AG04449 (cell line): ENCODE results near the gene PROP1.

Experiments
- CTCF ChIA-PET: fragments of 350-600 bp; formaldehyde crosslinking; extraction: SDS; loops from one replicate; lab custom pipeline; 2021; ENCODE audit warnings: antibody characterized with exemption; lab: Yijun Ruan, JAX
- POLR2A ChIA-PET: fragments of 400-600, 350-600 bp; formaldehyde crosslinking; extraction: SDS; loops from one replicate; lab custom pipeline; 2020; ENCODE audit warnings: antibody characterized with exemption, inconsistent platforms; lab: Yijun Ruan, JAX
- DNase-seq: peaks from one replicate; pipeline ENCODE4 v3.0.0-alpha.2; 2010; ENCODE audit warnings: low read depth, low spot score
- H3K4me3 ChIP-seq: 2 replicates; pipeline ENCODE4 v1.5.1; 2011; ENCODE audit warnings: low read depth, mild to moderate bottlenecking, control low read depth, low read length
- TF ChIP-seq, protein P1 (sequence below): IDR thresholded peaks from one replicate; pipeline ENCODE4 v1.5.1; 2011; ENCODE audit warnings: mild to moderate bottlenecking, moderate library complexity, low read length, control low read depth, inconsistent platforms; ENCODE audit not compliant: insufficient read depth; ENCODE audit errors: missing control alignments

PROP1 gene

DNA sequence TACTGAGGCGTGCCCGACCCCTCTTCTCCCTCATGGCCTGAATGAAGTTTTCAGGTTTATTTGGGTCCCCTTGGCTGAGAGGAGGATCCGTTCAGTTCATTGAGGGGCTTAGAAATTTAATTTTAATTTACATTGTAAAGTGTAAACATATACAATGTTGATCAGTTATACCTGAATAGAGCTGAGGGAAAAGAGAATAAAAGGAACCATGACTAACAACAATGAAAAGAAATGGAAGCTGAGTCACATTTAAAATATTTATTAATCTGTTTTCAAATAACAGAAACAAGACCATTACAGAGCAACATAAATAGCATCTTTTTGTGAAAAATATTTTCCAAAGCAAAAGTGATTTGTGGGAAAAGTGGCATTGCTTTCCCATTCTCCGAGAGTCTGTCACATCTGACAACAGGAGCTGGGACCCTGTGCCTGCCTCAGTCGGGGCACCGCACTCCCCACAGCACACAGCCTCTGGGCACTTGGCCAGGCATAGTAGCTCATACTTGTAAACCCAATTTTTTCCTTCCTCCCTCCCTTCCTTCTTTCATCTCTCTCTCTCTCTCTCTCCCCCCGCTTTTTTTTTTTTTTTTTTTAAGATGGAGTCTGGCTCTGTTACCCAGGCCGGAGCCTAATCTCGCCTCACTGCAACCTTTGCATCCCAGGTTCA, 28.7 kb downstream of the PROP1 start:
- CTCF ChIA-PET = no interaction called here
- no peak overlapping the region for H3K4me3 ChIP-seq
- POLR2A ChIA-PET = no interaction called here
- TF ChIP-seq, protein P1, sequence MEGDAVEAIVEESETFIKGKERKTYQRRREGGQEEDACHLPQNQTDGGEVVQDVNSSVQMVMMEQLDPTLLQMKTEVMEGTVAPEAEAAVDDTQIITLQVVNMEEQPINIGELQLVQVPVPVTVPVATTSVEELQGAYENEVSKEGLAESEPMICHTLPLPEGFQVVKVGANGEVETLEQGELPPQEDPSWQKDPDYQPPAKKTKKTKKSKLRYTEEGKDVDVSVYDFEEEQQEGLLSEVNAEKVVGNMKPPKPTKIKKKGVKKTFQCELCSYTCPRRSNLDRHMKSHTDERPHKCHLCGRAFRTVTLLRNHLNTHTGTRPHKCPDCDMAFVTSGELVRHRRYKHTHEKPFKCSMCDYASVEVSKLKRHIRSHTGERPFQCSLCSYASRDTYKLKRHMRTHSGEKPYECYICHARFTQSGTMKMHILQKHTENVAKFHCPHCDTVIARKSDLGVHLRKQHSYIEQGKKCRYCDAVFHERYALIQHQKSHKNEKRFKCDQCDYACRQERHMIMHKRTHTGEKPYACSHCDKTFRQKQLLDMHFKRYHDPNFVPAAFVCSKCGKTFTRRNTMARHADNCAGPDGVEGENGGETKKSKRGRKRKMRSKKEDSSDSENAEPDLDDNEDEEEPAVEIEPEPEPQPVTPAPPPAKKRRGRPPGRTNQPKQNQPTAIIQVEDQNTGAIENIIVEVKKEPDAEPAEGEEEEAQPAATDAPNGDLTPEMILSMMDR = no peak
- DNase-seq = no peak

DNA sequence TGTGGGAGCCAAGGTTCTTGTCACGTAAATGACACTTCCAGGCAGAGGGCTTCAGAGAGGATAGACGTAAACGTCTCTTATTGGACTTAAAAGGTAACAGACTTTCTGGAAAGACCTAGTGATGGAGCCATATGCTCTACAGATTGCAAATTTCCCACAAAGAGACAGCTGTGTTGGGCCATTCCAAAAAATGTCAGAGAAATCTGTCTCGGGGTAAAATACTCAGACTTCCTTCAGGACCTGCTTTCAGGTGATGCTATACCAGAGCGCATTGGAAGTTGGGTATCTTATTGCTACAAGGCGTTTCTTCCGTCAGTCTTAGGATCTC, 29.2 kb downstream of the PROP1 start:
- no peak overlapping the region for H3K4me3 ChIP-seq
- POLR2A ChIA-PET = no interaction called here
- TF ChIP-seq, protein P1 = no peak
- CTCF ChIA-PET = no interaction called here
- DNase-seq = no peak

DNA sequence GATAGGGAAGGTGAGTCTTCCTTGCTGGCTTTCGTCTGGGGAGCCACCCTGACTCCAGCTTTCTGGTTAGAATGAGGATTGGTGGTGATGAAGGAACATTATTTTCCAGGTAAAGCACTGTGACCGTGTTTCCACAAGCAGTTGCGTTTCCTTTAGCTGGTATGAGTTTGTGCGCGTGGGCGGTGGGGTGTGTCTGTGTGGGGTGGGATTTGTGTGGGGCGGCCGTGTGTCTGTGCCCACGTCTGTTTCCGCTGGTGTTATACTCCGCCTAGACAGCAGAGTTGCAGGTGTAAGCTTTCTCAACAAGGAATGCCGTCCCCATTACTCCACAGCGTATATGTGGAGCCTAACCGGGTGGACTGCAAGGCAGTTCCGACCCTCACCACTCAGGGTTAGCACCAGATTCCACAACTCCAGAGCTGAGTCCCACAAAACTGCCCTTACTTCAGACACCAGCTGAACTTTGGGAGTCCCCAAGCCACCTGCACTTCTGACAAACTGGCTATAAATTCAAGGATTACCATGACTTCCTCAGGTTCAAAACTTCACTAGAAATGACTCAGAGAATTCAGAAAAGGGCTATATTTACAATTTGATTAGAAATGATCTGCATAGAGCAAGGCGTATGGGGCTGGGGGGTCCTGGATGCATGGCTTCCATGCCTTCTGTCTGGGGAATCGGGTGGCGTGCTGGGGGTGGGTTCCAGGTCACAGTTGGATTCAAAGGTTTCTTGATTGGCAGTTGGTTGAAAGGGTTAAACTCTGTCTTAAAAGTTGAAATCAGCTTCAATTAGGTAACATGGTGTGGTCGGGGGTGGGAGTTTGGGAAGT, 29.8 kb downstream of the PROP1 start:
- ChIA-PET CTCF (no interaction called here), POLR2A (no interaction called here)
- TF ChIP-seq, protein P1 = no peak
- no peak overlapping the region for H3K4me3 ChIP-seq
- DNase-seq = no peak

DNA sequence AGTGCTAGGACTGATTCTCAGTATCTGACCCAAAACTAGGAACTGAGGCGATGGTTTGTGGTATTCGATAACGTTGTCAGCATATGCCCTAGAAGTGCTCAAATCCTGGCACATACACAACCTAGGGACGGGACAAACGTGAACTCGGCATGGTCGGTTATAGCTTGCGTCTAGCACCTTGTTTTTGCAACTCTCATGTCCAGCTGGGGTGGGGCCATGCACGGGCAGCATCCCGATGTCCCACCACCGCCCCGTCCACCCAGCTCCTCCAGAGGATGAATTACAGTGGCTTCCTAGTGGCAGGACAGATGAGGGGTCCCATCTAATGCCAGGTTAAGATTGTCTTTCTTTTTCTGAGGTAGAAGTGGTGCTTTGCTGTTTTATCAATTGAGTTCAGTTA, 31.6 kb downstream of the PROP1 start:
- TF ChIP-seq, protein P1 = no peak
- ChIA-PET CTCF (interaction anchor here (1.8 kb wide), 1 partner anchor 97 kb away, joined by 5 read pairs; no protein-coding TSS in a partner anchor), POLR2A (no interaction called here)
- DNase-seq = no peak
- H3K4me3 ChIP-seq = no peak overlapping the region

DNA sequence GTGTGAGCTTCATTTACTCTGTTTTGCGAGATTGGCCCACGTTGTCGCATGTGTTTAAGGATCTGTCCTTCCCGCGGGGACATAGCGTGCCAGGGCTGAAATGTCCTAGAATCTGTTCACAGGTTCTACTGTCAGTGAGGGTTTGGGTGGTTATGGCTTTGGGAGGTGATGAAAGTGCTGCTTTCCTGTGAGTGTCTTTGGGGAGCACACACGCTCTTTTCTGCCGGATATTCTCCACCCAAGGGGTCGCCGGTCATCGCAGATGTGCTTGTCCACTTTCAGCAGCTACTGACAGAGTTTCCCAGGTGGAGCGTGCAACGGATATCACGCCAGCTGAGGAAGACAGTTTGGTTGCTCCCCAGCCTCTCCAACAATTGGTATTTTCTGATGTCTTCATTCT, 32.1 kb downstream of the PROP1 start:
- ChIA-PET POLR2A (no interaction called here), CTCF (interaction anchor here (1.8 kb wide), 1 partner anchor 97 kb away, joined by 5 read pairs; no protein-coding TSS in a partner anchor)
- H3K4me3 ChIP-seq = no peak overlapping the region
- DNase-seq = no peak
- TF ChIP-seq, protein P1 = no peak

DNA sequence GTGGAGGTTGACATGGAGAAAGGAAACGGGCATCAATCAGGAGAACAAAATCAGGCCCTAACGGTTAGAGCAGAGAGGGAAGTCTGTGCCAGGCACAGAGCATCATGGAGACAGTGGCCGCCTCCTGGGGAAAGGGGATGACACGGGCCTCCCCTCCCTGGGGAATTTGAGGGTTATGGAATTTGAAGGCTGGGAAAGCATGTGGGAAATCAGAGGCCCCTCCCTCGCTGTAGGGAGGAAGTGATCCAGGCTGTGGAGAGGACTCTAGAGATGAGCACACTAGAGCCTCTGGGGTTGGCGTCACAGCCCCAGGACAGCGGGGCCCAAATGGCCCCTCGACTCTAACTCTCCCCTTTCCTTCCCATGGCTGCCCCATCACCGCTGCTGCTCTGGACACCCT, 36.7 kb downstream of the PROP1 start:
- H3K4me3 ChIP-seq = no peak overlapping the region
- DNase-seq = no peak
- ChIA-PET CTCF (no interaction called here), POLR2A (no interaction called here)
- TF ChIP-seq, protein P1 = no peak
